Smooth muscle cell (in vitro differentiated cells): ENCODE data around the gene PCGF5. TPM values are rescaled to one million over a fixed set of nuclear protein-coding genes. Genes with fewer than 3 reads are reported as not detected.

Experiments
- DNase-seq: peaks from one replicate; lab custom pipeline; 2025; ENCODE audit not compliant: unreplicated experiment; lab: John Stamatoyannopoulos, UW
- H2AFZ ChIP-seq: fragments of 200-600 bp; sonication (generic); 2 replicates; pipeline ENCODE4 v1.6.0; 2016; ENCODE audit warnings: antibody characterized with exemption, low read depth, mild to moderate bottlenecking
- H3F3A ChIP-seq: fragments of 200-600 bp; sonication (generic); 2 replicates; pipeline ENCODE4 v1.6.0; 2017; ENCODE audit warnings: antibody characterized with exemption, low read depth
- H3K27ac ChIP-seq: fragments of 200-600 bp; sonication (generic); 2 replicates; pipeline ENCODE4 v1.5.1; 2016; ENCODE audit warnings: low read depth, mild to moderate bottlenecking
- H3K27me3 ChIP-seq: fragments of 200-600 bp; sonication (generic); 2 replicates; pipeline ENCODE4 v1.6.1; 2016; ENCODE audit warnings: low read depth, mild to moderate bottlenecking
- H3K36me3 ChIP-seq: fragments of 200-600 bp; sonication (generic); 2 replicates; pipeline ENCODE4 v1.5.1; 2016; ENCODE audit warnings: low read depth
- H3K4me1 ChIP-seq: fragments of 200-600 bp; sonication (generic); 2 replicates; pipeline ENCODE4 v1.5.1; 2016; ENCODE audit warnings: low read depth
- H3K4me2 ChIP-seq: fragments of 200-600 bp; sonication (generic); 2 replicates; pipeline ENCODE4 v1.6.0; 2016; ENCODE audit warnings: mild to moderate bottlenecking
- H3K4me3 ChIP-seq: fragments of 200-600 bp; sonication (generic); 2 replicates; pipeline ENCODE4 v1.5.1; 2016; ENCODE audit warnings: mild to moderate bottlenecking
- H3K79me2 ChIP-seq: fragments of 200-600 bp; sonication (generic); 2 replicates; pipeline ENCODE4 v1.6.0; 2016; ENCODE audit warnings: low read depth, mild to moderate bottlenecking
- H3K9ac ChIP-seq: fragments of 200-600 bp; sonication (generic); 2 replicates; pipeline ENCODE4 v1.6.0; 2016; ENCODE audit warnings: low read depth
- H3K9me3 ChIP-seq: fragments of 200-600 bp; sonication (generic); replicated peaks from 2 replicates; pipeline ENCODE4 v1.5.1; 2016; ENCODE audit warnings: low read depth
- H4K20me1 ChIP-seq: fragments of 200-600 bp; sonication (generic); 2 replicates; pipeline ENCODE4 v1.6.0; 2016; ENCODE audit warnings: low read depth
- WGBS: methylation state at CpG from one replicate; pipeline ENCODE4 v1.1.7; 2016; ENCODE audit warnings: low lambda C conversion rate; 5-methylcytosine and 5-hydroxymethylcytosine counted together
- polyA plus RNA-seq: library from polyadenylated mRNA; unstranded; fragments of >200 nt; fragmentation: Nextera tagmentation; extraction: Ambion mirVana; gene quantifications from 2 replicates; pipeline ENCODE4 v1.2.1, GENCODE V29; 2016
- total RNA-seq: library from RNA; depleted of rRNA; stranded (reverse); fragments of >200 nt; gene quantifications from 2 replicates; pipeline ENCODE4 v1.2.3, GENCODE V29; 2014
- TF ChIP-seq, protein P1 (sequence below): fragments of 200-600 bp; sonication (generic); IDR thresholded peaks from 2 replicates; pipeline ENCODE4 v1.5.1; 2017; ENCODE audit warnings: borderline replicate concordance, mild to moderate bottlenecking, antibody characterized with exemption; ENCODE audit not compliant: insufficient read depth, poor library complexity, severe bottlenecking

The PCGF5 gene
- total and polyA plus RNA-seq, 2 experiments from 2014 or later: 10.4 to 13.9 TPM

DNA sequence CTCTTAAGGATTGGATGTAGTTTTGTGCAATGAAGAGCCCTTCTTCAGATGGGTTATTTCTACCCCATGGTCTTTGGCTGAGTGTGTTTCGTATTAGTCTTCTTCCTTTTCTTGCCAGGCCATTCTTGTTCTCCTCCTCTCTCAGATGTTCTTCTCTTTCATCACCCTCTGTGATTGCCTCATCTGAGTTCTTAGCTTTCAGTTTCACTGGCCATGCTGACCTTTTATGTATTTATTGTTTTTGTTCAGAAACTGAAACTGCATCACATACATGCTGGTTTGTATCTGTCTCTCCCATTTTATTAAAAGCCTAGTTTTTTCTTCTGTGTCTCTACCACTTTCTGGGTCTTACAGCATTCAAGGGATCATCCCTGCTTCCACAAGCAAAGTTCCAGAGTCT, 21.7 kb upstream of the PCGF5 start:
- H3K4me1 ChIP-seq: no peaks in the 10 kb centered on the region

DNA sequence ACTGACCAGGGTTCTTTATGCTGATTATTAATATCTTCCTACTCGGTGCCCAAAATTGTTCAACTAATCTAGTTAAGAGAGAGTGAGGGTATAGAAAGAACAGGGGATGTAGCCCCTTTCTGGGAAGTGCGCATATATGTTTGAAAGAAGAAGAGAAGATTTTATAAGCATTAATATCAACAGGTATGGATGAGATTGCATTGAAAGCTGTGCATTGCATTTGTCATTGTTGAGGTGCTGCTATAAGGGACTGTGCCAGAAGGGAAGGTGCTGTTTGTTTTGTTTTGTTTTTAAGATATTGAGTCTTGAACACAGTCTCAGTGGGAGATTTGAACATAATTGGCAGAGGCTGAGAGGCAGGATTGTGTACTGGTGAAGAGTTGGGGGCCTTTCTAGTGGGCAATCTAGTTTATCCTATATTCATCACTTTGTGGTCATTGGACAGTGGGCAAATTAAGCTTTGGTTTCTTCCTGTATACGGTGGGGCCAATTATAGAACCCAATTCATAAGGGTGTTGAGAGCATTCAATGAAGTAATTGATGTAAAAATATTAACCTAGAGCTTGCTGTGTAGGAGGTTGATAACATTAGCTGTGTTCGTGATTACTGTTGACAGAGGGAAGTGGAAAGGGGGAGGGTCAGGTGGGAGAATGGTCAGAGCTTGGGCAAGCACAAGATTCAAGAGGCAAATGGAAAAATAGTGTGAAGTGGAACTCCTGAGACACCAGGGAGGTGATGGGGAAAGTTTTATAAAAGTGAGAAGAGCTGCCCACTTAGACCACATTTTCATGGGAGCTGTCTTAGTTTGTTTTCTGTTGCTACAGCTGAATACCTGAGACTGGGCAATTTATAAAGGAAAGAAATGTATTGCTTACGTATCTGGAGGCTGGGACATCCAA, 19.9 kb upstream of the PCGF5 start:
- no peak for DNase-seq
- no peaks in the 10 kb centered on the region for H3K79me2 ChIP-seq

More for the DNA sequence above, 21.7 kb upstream of the PCGF5 start:
- no peaks in the 10 kb centered on the region for H3K9me3 ChIP-seq
- no peaks in the 10 kb centered on the region for H3K27me3 ChIP-seq
- H3F3A ChIP-seq: peaks cover 4% of the 10 kb centered on the region
- H3K9ac ChIP-seq: no peak overlapping the region
- H3K4me3 ChIP-seq: no peak overlapping the region
- H4K20me1 ChIP-seq: no peaks in the 10 kb centered on the region
- 100% methylated on average over 1 of the region's 1 CpG for WGBS
- no peak overlapping the region for H3K4me2 ChIP-seq
- DNase-seq: no peak
- H3K36me3 ChIP-seq: no peaks in the 10 kb centered on the region
- no peak overlapping the region for H2AFZ ChIP-seq
- TF ChIP-seq, protein P1, sequence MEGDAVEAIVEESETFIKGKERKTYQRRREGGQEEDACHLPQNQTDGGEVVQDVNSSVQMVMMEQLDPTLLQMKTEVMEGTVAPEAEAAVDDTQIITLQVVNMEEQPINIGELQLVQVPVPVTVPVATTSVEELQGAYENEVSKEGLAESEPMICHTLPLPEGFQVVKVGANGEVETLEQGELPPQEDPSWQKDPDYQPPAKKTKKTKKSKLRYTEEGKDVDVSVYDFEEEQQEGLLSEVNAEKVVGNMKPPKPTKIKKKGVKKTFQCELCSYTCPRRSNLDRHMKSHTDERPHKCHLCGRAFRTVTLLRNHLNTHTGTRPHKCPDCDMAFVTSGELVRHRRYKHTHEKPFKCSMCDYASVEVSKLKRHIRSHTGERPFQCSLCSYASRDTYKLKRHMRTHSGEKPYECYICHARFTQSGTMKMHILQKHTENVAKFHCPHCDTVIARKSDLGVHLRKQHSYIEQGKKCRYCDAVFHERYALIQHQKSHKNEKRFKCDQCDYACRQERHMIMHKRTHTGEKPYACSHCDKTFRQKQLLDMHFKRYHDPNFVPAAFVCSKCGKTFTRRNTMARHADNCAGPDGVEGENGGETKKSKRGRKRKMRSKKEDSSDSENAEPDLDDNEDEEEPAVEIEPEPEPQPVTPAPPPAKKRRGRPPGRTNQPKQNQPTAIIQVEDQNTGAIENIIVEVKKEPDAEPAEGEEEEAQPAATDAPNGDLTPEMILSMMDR: no peak
- H3K27ac ChIP-seq: no peak overlapping the region
- no peaks in the 10 kb centered on the region for H3K79me2 ChIP-seq

DNA sequence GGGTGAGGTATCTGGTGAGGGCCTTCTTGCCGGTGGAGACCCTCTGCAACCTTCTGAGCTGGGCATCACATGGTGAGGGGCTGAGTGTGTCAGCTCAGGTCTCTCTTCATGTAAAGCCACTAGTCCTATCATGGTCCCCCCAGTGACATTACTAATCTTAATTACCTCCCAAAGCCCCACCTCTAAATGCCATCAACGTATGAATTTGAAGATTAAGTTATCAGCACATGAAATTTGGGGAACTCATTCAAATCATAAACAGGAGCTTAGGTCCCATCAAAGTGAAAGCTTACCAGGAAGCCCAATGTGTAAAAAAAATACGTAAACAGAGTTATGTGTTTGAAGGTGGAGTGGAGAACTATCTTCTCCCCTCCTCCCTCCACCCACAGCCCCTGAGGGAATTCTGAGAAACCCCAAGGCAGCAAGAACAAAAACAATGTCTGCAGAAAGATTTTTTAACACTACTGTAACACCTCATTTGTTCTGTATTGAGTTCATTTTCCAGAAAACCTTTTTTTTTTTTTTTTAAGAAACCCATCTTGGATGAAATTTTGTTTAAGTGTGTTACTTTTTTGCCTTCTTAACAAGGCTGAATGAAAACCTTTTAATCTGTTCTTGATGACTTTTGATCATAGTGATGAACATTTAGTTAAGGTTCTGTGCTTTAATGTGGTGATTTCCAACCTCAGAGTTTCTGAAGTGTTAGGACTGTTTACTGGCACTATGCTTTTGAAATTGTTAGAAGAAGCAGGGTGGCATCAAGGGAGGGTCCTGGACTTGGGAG, 19.1 kb upstream of the PCGF5 start:
- no peaks in the 10 kb centered on the region for H3K36me3 ChIP-seq
- DNase-seq: no peak
- H3K4me1 ChIP-seq: no peaks in the 10 kb centered on the region
- WGBS: 86% methylated on average over 3 of the region's 3 CpGs
- no peak overlapping the region for H3K27ac ChIP-seq
- no peaks in the 10 kb centered on the region for H3K79me2 ChIP-seq
- TF ChIP-seq, protein P1: no peak
- H4K20me1 ChIP-seq: no peaks in the 10 kb centered on the region
- H3F3A ChIP-seq: peaks cover 3% of the 10 kb centered on the region
- H3K4me3 ChIP-seq: no peak overlapping the region
- H3K4me2 ChIP-seq: no peak overlapping the region
- H3K27me3 ChIP-seq: no peaks in the 10 kb centered on the region
- no peak overlapping the region for H2AFZ ChIP-seq
- no peaks in the 10 kb centered on the region for H3K9me3 ChIP-seq
- no peak overlapping the region for H3K9ac ChIP-seq

More for the DNA sequence above, 19.9 kb upstream of the PCGF5 start:
- H3K4me3 ChIP-seq: no peak overlapping the region
- no peaks in the 10 kb centered on the region for H3K4me1 ChIP-seq
- TF ChIP-seq, protein P1: no peak
- no peak overlapping the region for H3K4me2 ChIP-seq
- no peaks in the 10 kb centered on the region for H4K20me1 ChIP-seq
- H3F3A ChIP-seq: peaks cover 4% of the 10 kb centered on the region
- no peaks in the 10 kb centered on the region for H3K9me3 ChIP-seq
- no peaks in the 10 kb centered on the region for H3K36me3 ChIP-seq
- H3K9ac ChIP-seq: no peak overlapping the region
- no peaks in the 10 kb centered on the region for H3K27me3 ChIP-seq
- 73% methylated on average over 5 of the region's 5 CpGs for WGBS
- no peak overlapping the region for H3K27ac ChIP-seq
- H2AFZ ChIP-seq: no peak overlapping the region
